Heart left ventricle (tissue), 16 donors: ENCODE results near the gene NCAPH2. TPM values are rescaled to one million over a fixed set of nuclear protein-coding genes. Genes with fewer than 3 reads are reported as not detected.
A peak's percentile ranks its signal among the peaks of the same experiment; 100 is the strongest.

Experiments used
- ATAC-seq, 4 donors: fragments of 200-7000 bp; cut with Tn5 transposase; one replicate each; pipeline ENCODE4 v1.9.1; 2020 to 2022; ENCODE audit warnings: moderate library complexity in 4 of 4, mild to moderate bottlenecking in 3 of 4, moderate number of reproducible peaks in 1 of 4
- DNase-seq, 5 donors: peaks; one replicate each; pipeline ENCODE4 v3.0.0-alpha.2; 2020
- H3K27ac ChIP-seq, 12 donors: fragments of 200-600 bp; sonication (generic) in 4 of 12; one replicate each; pipeline versions ENCODE4 v1.5.0 to v1.8.0; 2016 to 2022; ENCODE audit warnings: mild to moderate bottlenecking in 2 of 12
- H3K27me3 ChIP-seq, 9 donors: fragments of 200-600 bp; sonication (generic) in 2 of 9; one replicate each; pipeline versions ENCODE4 v1.5.1 to v1.8.0; 2016 to 2022; ENCODE audit warnings: mild to moderate bottlenecking in 3 of 9
- H3K36me3 ChIP-seq, 9 donors: fragments of 200-600 bp; sonication (generic) in 2 of 9; one replicate each; pipeline versions ENCODE4 v1.5.0 to v1.8.0; 2018 to 2022; ENCODE audit warnings: mild to moderate bottlenecking in 2 of 9
- H3K4me1 ChIP-seq, 12 donors: fragments of 200-600 bp; sonication (generic) in 4 of 12; one replicate each; pipeline versions ENCODE4 v1.5.0 to v1.8.0; 2016 to 2022; ENCODE audit warnings: mild to moderate bottlenecking in 3 of 12
- H3K4me3 ChIP-seq, 12 donors: fragments of 200-600 bp; sonication (generic) in 4 of 12; one replicate each; pipeline versions ENCODE4 v1.5.0 to v1.8.0; 2017 to 2022; ENCODE audit warnings: mild to moderate bottlenecking in 9 of 12, moderate library complexity in 4 of 12
- H3K9me3 ChIP-seq, 12 donors: fragments of 200-600 bp; sonication (generic) in 4 of 12; one replicate each; pipeline versions ENCODE4 v1.5.0 to v1.8.0; 2016 to 2022; ENCODE audit warnings: mild to moderate bottlenecking in 1 of 12
- CTCF ChIP-seq, 12 donors: fragments of 200-600 bp; sonication (generic) in 4 of 12; IDR thresholded peaks; one replicate each; pipeline versions ENCODE4 v1.5.0 to v1.8.0; 2018 to 2022; ENCODE audit warnings: antibody characterized with exemption in 12 of 12, mild to moderate bottlenecking in 5 of 12
- POLR2A ChIP-seq, 2 donors: fragments of 450-650 bp; IDR thresholded peaks; one replicate each; pipeline ENCODE4 v1.6.1; 2017; ENCODE audit warnings: antibody characterized with exemption in 2 of 2, mild to moderate bottlenecking in 2 of 2, moderate library complexity in 2 of 2
- WGBS, 4 donors: extraction: QIAGEN DNeasy Blood & Tissue Kit in 2 of 4; methylation state at CpG; one replicate each; pipeline versions ENCODE4 v1.1.5 to v1.1.7; 2013 to 2018; 5-methylcytosine and 5-hydroxymethylcytosine counted together
- intact Hi-C, 10 donors: fragments of 100-400 bp; cut with DNase I; formaldehyde crosslinking; loops; one replicate each; pipeline versions ENCODE4 v1.11.1 to v1.14.2; 2022
- polyA plus RNA-seq, 2 donors: library from polyadenylated mRNA; stranded (reverse); fragments of 200-250 nt; gene quantifications; one replicate each; pipeline ENCODE4 v1.2.3, GENCODE V29; 2013
- total RNA-seq, 9 donors: library from RNA; depleted of rRNA in 2 of 9; stranded (reverse); fragments of >200 nt in 2 of 9; fragmentation: NEBNext Ultra II Directional in 3 of 9; extraction: Animal tissue kit (Norgen Biotek cat#: 25700) in 3 of 9; gene quantifications; one replicate each; pipeline versions ENCODE4 v1.1.0 to v1.2.4, GENCODE V29; 2016 to 2023
- donor health status: ischemic (EF 13 %, LVEDD 7.1; RV severe dilation, severe dysfunction).
- donor health status: healthy with polysubstance abuse.
- donor health status: DM: no; HTN: yes; CAD: no.
- donor health status: DM: no; HTN: no; CAD: no.
- donor health status: ischemic (EF 25% LVEDD 6.9; RV normal size, moderate dysfunction).
- donor health status: ischemic (EF 25% LVEDD 5.7; RV mildly dilated, moderate dysfunction).
- donor health status: healthy.
- donor health status: DM: yes; HTN: yes; CAD: no.
- donor health status: ischemic (EF 35%, LVEDD 5.7; RV mildly dilated, moderate dysfunction).
- donor health status: nonischemic (EF 11% LVEDD 7.7; RV severe dilation, severe dysfunction).
- donor health status: DM: yes; HTN: yes; CAD: no.
- donor health status: PGD.
- donor health status: ischemic (EF 29% LVEDD 5.4; RV normal size, mild dysfunction).
- donor health status: nonischemic (EF 23%, LVEDD 6.1; RV moderate dilation, normal function).

NCAPH2 gene
- total and polyA plus RNA-seq, 11 donors: 24.7 to 43.3 (median 28.1) TPM

- Histone ChIP-seq H3K4me1 (peaks cover 0 to 29% (median 7%) of the 10 kb centered on the region in 12 donors), H3K4me3 (no peak overlapping the region), H3K27ac (no peak overlapping the region), H3K36me3 (peaks cover 0 to 57% (median 51%) of the 10 kb centered on the region in 9 donors), H3K27me3 (no peaks in the 10 kb centered on the region), H3K9me3 (no peaks in the 10 kb centered on the region)
- intact Hi-C loops: no loop called here
- DNase-seq (no peak), ATAC-seq (no peak)
- WGBS, 4 donors: 88 to 94% (median 93%) methylated on average over 7 of the region's 7 CpGs
- TF ChIP-seq CTCF (IDR thresholded peaks at IDR 0.05): no peak
- no peak for TF ChIP-seq POLR2A (IDR thresholded peaks at IDR 0.05)
These were observed 59.8 kb downstream of the NCAPH2 start for GRCh38 chr22:50567721-50568252.

- Histone ChIP-seq H3K27ac (no peak overlapping the region), H3K4me1 (peaks cover 0 to 26% (median 1%) of the 10 kb centered on the region in 12 donors), H3K9me3 (no peaks in the 10 kb centered on the region), H3K27me3 (no peaks in the 10 kb centered on the region), H3K4me3 (no peak overlapping the region), H3K36me3 (peaks cover 0 to 65% (median 59%) of the 10 kb centered on the region in 9 donors)
- TF ChIP-seq CTCF (IDR thresholded peaks at IDR 0.05): no peak
- TF ChIP-seq POLR2A (IDR thresholded peaks at IDR 0.05): no peak
- ATAC-seq (peak in 2 of 4 donors; percentile 18 to 29), DNase-seq (no peak)
- WGBS, 4 donors: 67 to 81% (median 79%) methylated on average over 6 to 7 of the region's 7 CpGs
- intact Hi-C loops: no loop called here
These were observed 60.6 kb downstream of the NCAPH2 start for GRCh38 chr22:50568626-50569025.

GRCh38 chr22:50569041-50569459, 61.0 kb downstream of the NCAPH2 start:
- H3K9me3 ChIP-seq: no peaks in the 10 kb centered on the region
- peaks cover 0 to 26% (median 0%) of the 10 kb centered on the region in 12 donors for H3K4me1 ChIP-seq
- H3K36me3 ChIP-seq: peaks cover 0 to 69% (median 63%) of the 10 kb centered on the region in 9 donors
- 66 to 79% (median 76%) methylated on average over 8 of the region's 8 CpGs for WGBS, 4 donors
- intact Hi-C loops: no loop called here
- no peak for DNase-seq
- no peak overlapping the region for H3K27ac ChIP-seq
- H3K27me3 ChIP-seq: no peaks in the 10 kb centered on the region
- no peak for TF ChIP-seq POLR2A (IDR thresholded peaks at IDR 0.05)
- TF ChIP-seq CTCF (IDR thresholded peaks at IDR 0.05): no peak
- no peak overlapping the region for H3K4me3 ChIP-seq
- peak in 1 of 4 donors; percentile 7 for ATAC-seq

GRCh38 chr22:50569896-50570535, 62.0 kb downstream of the NCAPH2 start:
- Histone ChIP-seq H3K9me3 (no peaks in the 10 kb centered on the region), H3K27me3 (no peaks in the 10 kb centered on the region), H3K27ac (peak overlapping the region in 1 of 12 donors; percentile 32), H3K36me3 (peaks cover 0 to 78% (median 66%) of the 10 kb centered on the region in 9 donors), H3K4me1 (peaks cover 0 to 28% (median 0%) of the 10 kb centered on the region in 12 donors), H3K4me3 (no peak overlapping the region)
- ATAC-seq (no peak), DNase-seq (peak in 1 of 5 donors; percentile 44)
- TF ChIP-seq CTCF (IDR thresholded peaks at IDR 0.05): no peak
- TF ChIP-seq POLR2A (IDR thresholded peaks at IDR 0.05): no peak
- WGBS, 4 donors: 82 to 95% (median 90%) methylated on average over 10 to 13 of the region's 13 CpGs
- intact Hi-C loops: no loop called here
